IPS-11a (cell line): ENCODE measurements around the gene PPP5C.
"Not testable (repeated sequence)": the region's sequence is repeated elsewhere in the genome, so short reads cannot be mapped to it uniquely, and the experiment has no call there.

Experiments
- H3K4me3 ChIP-seq: one replicate; pipeline ENCODE4 v1.5.1; 2013; ENCODE audit warnings: low read depth, low read length, control low read depth

PPP5C gene

GRCh38 chr19:46384396-46384795, 37.5 kb downstream of the PPP5C start:
- H3K4me3 ChIP-seq = no peak overlapping the region

GRCh38 chr19:46385636-46386035, 38.7 kb downstream of the PPP5C start:
- no peak overlapping the region for H3K4me3 ChIP-seq

GRCh38 chr19:46386151-46386550, 39.3 kb downstream of the PPP5C start:
- no peak overlapping the region for H3K4me3 ChIP-seq

- no peak overlapping the region for H3K4me3 ChIP-seq
Measured at GRCh38 chr19:46386996-46387712, 40.3 kb downstream of the PPP5C start.

- no peak overlapping the region for H3K4me3 ChIP-seq
Measured at GRCh38 chr19:46387713-46388130, 40.8 kb downstream of the PPP5C start.

GRCh38 chr19:46388311-46389095, 41.6 kb downstream of the PPP5C start:
- no peak overlapping the region for H3K4me3 ChIP-seq

- no peak overlapping the region for H3K4me3 ChIP-seq
Measured at GRCh38 chr19:46390121-46390858, 43.4 kb downstream of the PPP5C start.

GRCh38 chr19:46390866-46391265, 44.0 kb downstream of the PPP5C start:
- H3K4me3 ChIP-seq = no peak overlapping the region

GRCh38 chr19:46391296-46392251, 44.7 kb downstream of the PPP5C start:
- H3K4me3 ChIP-seq = no peak overlapping the region

GRCh38 chr19:46392252-46392801, 45.4 kb downstream of the PPP5C start:
- no peak overlapping the region for H3K4me3 ChIP-seq

- H3K4me3 ChIP-seq = no peak overlapping the region
Measured at GRCh38 chr19:46392837-46393236, 46.0 kb downstream of the PPP5C start.

- no peak overlapping the region for H3K4me3 ChIP-seq
Measured at GRCh38 chr19:46393456-46394401, 46.8 kb downstream of the PPP5C start.

GRCh38 chr19:46394402-46394797, 47.5 kb downstream of the PPP5C start:
- H3K4me3 ChIP-seq = no peak overlapping the region

- H3K4me3 ChIP-seq = not testable (repeated sequence)
Measured at GRCh38 chr19:46397801-46398479, 51.1 kb downstream of the PPP5C start.

- no peak overlapping the region for H3K4me3 ChIP-seq
Measured at GRCh38 chr19:46402725-46403124, 55.8 kb downstream of the PPP5C start.

- H3K4me3 ChIP-seq = peak overlapping the region; percentile 33
Measured at GRCh38 chr19:46404055-46404752, 57.3 kb downstream of the PPP5C start.

- peak overlapping the region; percentile 33 for H3K4me3 ChIP-seq
Measured at GRCh38 chr19:46404753-46405468, 58.0 kb downstream of the PPP5C start.
